ENCODE measurements around the gene AFAP1L2.

The AFAP1L2 gene

DNA sequence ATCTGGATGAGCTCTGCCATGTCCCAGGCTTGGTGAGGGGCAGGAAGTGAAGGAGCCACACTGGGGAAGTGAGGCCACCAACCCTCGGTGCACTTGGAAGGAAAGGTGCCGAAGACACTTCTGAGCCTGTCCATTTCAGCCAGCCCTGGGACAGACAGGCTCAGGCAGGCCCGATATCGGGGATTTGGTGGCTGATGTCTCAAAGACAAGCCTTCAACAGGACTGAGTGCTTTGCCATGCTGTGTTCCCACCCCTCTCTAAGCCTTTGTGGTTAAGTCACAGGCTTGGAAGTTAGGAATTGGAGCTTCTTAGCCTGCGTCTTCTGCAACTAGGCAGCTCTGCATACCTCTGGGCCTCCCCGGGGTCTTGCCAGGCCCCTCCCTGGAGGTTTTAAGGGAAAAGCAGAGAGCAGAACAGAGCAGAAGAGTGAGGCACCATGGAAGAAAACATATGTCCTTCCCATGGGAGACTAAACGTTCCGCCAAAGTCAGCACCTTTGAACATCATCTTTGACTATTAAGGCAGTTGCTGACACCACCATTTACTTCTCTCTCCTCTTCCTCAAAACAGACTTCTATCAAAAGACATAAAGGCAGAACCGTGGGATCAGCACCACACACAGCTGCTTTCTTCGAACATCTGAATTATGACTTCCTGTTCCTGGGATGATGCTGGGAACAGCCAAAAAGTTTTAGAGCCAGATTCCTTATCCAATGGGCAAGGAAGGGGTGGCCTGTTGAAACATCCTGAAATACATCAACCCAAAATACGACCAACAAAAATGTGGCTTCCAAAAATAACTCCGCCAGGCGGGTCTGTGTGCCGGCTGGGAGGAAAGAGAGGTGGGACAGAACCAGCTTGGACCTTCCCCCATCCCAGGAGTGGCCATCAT lies 71.8 kb downstream of the AFAP1L2 start:
- DNase-seq (ENCODE audit: low read depth): no peak
- TF ChIP-seq, protein P1, sequence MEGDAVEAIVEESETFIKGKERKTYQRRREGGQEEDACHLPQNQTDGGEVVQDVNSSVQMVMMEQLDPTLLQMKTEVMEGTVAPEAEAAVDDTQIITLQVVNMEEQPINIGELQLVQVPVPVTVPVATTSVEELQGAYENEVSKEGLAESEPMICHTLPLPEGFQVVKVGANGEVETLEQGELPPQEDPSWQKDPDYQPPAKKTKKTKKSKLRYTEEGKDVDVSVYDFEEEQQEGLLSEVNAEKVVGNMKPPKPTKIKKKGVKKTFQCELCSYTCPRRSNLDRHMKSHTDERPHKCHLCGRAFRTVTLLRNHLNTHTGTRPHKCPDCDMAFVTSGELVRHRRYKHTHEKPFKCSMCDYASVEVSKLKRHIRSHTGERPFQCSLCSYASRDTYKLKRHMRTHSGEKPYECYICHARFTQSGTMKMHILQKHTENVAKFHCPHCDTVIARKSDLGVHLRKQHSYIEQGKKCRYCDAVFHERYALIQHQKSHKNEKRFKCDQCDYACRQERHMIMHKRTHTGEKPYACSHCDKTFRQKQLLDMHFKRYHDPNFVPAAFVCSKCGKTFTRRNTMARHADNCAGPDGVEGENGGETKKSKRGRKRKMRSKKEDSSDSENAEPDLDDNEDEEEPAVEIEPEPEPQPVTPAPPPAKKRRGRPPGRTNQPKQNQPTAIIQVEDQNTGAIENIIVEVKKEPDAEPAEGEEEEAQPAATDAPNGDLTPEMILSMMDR (IDR thresholded peaks at IDR 0.05; ENCODE audit: insufficient read depth, low read depth, low read length, missing control alignments): no peak

DNA sequence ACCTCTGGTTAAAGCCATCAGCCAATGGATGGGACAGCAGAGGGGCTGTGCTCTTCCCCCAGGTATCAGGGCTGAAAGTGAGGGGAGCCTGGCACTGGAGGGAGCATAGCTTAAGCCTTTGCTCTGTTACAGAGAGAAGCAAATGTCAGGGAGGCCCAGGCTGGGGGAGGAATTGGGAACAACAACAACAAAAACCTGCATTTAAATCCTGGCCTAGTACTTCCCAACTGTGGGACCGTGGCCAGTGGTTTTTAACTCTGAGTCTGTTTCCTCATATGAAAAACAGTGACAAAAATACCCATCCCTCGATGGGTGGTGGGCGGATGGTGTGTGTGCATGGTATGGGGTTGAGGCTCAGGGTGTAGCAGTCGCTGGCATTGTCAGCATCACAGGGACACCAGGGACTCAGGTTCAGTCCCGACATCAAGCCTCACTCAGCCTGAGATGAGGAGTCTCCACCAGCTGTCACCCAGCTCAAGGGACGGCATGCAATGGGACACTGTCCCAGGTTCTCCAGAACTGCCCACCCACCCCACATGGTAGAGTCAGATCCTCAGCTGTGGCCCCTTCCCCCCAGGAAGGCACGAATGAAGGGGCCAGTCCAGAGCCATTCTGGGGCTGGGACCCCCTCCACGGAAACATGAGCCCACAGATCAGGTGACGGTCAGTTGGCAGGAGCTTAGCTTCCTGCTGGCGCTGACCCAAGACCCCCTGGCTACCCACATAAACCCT lies 74.5 kb downstream of the AFAP1L2 start:
- no peak for DNase-seq (ENCODE audit: low read depth)
- TF ChIP-seq, protein P1 (IDR thresholded peaks at IDR 0.05; ENCODE audit: insufficient read depth, low read depth, low read length, missing control alignments): no peak
- H3K4me3 ChIP-seq (ENCODE audit: low read depth, low read length): no peak overlapping the region

More for the DNA sequence above, 71.8 kb downstream of the AFAP1L2 start:
- no peak overlapping the region for H3K4me3 ChIP-seq (ENCODE audit: low read depth, low read length)

DNA sequence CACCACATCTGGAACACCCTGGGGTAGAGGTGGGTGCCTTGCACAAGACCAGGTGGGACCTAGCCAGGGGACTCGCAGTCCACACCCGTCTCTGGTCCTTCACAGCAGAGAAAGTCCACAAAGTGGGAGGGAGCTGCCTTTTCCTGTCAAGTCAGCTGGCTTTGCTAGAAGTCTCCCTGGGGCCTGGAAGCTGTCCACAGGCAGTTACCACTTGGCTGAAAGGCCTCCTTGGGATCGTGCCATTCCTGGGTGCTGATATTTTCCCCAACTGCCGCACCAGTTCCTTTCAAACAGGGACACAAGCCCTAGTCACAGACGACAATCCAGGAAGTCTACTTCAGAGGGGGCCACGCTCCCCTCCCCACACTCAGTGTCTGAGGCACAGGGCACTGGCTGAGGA lies 75.4 kb downstream of the AFAP1L2 start:
- DNase-seq (ENCODE audit: low read depth): no peak
- no peak overlapping the region for H3K4me3 ChIP-seq (ENCODE audit: low read depth, low read length)
- TF ChIP-seq, protein P1 (IDR thresholded peaks at IDR 0.05; ENCODE audit: insufficient read depth, low read depth, low read length, missing control alignments): no peak

DNA sequence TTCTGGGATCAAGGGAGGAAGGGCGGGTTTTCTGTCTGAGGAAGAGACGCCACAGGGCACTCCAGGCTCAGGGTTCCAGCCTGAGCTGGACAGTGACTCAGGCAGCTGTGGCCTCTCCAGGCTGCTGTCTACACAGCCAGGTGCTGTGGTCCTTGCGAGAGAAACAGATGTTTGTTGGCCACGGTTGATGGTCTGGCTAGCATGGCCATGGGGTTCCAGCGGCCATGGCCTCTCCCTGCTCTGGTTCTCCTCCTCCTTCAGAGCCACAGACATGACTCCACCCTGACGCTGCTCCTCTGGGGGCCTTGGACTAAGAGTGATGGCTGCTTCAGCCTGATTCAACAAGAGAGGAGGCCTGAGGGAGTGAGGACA lies 75.9 kb downstream of the AFAP1L2 start:
- H3K4me3 ChIP-seq (ENCODE audit: low read depth, low read length): no peak overlapping the region
- TF ChIP-seq, protein P1 (IDR thresholded peaks at IDR 0.05; ENCODE audit: insufficient read depth, low read depth, low read length, missing control alignments): no peak
- DNase-seq (ENCODE audit: low read depth): no peak

DNA sequence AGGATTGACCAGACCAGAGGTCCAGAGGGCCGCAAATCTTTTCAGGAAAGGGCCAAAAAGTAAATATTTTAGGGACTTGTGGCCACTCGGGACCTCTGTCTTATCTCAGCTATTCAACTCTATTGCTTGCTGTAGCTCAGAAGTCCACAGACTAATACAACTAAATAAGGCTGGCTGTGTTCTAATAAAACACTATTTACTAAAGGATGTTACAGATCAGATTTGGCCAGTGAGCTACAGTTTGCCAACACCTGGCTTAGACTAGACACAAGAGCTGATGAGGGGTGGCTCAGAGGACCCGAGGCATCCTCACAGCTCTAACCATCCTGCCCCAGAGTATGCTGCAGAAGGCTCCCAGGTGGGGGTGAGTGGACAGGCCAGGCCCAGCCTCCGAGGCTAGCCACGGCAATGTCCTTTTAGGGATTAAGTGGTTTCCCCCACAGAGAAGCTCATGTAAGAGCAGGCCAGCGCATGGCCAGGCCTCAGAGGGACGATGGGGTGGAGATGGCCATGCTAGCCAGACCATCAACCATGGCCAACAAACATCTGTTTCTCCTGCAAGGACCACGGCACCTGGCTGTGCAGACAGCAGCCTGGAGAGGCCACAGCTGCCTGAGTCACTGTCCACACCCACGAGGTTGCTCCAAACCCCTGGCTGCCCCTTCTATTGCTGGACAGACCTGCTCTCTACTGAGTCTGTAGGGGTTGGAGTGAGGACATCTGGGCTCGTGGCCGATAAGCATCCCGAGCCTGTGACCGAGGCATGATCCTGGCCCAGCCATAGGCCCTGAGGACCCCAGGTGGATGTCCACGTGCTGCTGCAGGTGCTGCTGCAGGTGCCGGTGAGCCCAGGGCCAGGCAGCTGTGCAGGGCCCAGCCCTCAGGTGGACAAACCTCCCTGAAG lies 76.5 kb downstream of the AFAP1L2 start:
- TF ChIP-seq, protein P1 (IDR thresholded peaks at IDR 0.05; ENCODE audit: insufficient read depth, low read depth, low read length, missing control alignments): no peak
- H3K4me3 ChIP-seq (ENCODE audit: low read depth, low read length): no peak overlapping the region
- no peak for DNase-seq (ENCODE audit: low read depth)

DNA sequence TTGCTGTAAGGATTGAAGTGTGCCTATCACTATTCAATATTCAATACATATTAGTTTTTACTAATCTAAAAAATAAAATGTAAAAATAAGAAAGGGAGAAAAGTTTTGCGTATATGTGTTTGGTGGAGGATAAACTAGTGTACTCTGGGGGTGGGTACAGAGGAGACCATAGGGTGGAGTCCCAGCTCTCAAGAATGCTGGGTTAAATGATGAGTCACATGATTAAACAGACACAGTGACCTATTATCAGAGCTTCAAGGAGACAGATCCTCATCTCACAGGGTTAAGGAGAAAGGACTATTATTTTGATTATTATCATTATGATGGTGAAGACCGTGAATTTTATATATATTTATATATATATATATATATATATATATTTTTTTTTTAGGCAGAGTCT lies 77.5 kb downstream of the AFAP1L2 start:
- H3K4me3 ChIP-seq (ENCODE audit: low read depth, low read length): no peak overlapping the region
- DNase-seq (ENCODE audit: low read depth): no peak

More for the DNA sequence above, 77.5 kb downstream of the AFAP1L2 start:
- TF ChIP-seq, protein P1 (IDR thresholded peaks at IDR 0.05; ENCODE audit: insufficient read depth, low read depth, low read length, missing control alignments): no peak

Measured in GM12865 (cell line).